Stimulated activated CD8-positive, alpha-beta memory T cell treated with anti-CD3 and anti-CD28 coated beads, Interleukin-12 subunit alpha, Interleukin-12 subunit beta, amount 100 ng/mL, for 24 hours (primary cell): ENCODE data around the gene TAC3.
"Not testable (repeated sequence)": the region's sequence is repeated elsewhere in the genome, so short reads cannot be mapped to it uniquely, and the experiment has no call there.

ENCODE experiments used
- DNase-seq: peaks from one replicate; pipeline ENCODE4 v3.0.0-alpha.2; 2020; ENCODE audit errors: extremely low read depth

TAC3 gene

GRCh38 chr12:57016348-57016747, at the start of gene TAC3:
TSS of gene TAC3 (minus strand) at chr12:57016529. CDS start at chr12:57015797, 732 bp downstream.
- no peak for DNase-seq

DNA sequence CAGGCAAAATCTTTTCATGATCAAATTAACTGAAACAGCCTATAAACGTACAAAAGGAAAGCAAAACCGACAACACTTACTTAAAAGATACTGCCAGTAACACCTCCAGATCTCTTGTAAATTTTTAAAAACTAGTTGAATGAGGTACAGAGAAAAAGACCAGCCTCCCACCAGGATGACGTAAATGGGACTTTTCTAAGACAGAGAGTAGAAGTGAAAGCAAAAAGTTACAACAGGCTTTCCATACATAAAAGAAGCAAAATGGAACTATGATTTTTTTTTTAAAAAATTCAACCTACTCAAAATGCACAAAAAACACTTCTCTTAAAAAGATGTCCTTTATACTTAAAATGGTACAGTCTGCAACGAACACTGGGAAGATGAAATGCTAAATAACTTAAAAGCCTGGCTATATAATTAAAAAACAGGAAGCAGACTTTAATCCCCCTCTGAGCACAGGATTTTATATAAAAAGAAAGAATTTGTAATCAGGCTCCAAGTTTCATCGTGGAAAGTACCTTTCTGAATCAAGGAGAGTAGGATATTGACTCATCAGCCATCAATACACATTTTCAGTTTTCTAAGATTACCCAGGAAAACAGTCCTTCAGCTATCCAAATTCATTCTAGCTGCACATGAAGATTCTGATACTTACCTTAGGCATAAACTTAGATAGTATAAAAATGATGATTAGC, 47.8 kb upstream of the TAC3 start:
- DNase-seq: no peak

- DNase-seq: no peak
Measured at GRCh38 chr12:57058454-57058853, 42.1 kb upstream of the TAC3 start.

DNA sequence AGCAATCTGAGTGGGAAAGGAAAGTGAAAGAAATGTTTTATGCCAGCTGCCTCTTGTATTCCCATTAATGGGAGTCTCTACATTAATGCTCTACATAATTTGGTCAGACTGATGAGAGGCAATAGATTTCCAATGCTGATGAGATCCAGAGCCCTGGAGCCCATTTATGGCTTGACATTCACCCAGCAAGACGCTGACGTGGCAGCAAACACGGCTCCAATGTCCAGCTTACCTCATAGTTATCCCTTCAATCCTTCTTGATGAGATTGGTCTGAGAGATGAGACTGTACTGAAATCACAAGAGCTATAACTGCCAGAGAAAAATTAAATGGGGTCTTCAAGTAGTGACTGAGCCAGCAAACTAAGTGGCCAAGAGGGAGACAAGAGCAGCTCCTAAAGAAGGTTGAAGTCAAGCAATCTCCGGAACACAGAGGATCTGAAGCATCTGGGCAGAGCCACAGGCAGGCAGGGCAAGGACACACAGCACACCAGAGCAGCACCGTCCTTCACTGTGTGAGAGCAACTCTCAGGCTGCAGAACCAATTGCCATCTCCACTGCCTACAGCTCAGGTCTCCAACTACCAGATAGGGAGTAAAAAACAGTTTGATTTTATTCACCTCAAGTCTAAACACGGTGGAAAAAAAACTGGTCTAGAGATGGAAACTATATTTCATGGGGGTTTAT, 40.9 kb upstream of the TAC3 start:
- no peak for DNase-seq

DNA sequence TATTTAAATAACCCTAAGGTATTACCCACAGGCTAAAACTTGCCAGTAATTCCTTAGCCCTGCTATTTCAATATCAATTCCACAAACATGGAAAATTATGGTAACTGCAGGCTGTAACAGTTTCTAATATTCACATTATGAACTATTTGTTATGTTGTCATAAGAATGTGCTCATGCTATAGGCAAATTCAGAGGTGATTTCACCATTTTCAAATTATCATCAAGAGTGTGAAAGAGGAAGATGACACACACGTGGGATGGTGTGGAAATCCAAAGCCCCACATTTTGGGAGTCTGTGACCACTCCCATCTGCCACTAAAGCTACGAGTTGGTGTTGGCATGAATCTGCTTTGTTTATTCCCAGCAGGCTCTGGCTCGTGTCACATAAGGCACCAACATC, 39.5 kb upstream of the TAC3 start:
- no peak for DNase-seq

DNA sequence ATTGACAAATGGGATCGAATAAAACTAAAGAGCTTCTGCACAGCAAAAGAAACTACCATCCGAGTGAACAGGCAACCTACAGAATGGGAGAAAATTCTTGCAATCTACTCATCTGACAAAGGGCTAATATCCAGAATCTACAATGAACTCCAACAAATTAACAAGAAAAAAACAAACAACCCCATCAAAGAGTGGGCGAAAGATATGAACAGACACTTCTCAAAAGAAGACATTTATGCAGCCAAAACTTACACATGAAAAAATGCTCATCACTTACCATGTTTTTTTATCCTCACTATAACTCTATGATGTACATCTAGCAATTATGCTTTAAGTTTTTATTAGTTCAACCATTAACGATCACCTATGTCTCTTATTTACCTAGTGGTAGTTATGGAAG, 37.6 kb upstream of the TAC3 start:
- DNase-seq: not testable (repeated sequence)

GRCh38 chr12:57053146-57053545, 36.8 kb upstream of the TAC3 start:
- not testable (repeated sequence) for DNase-seq

GRCh38 chr12:57051011-57051410, 34.7 kb upstream of the TAC3 start:
- DNase-seq: no peak

- no peak for DNase-seq
Measured at GRCh38 chr12:57049890-57050289, 33.6 kb upstream of the TAC3 start, which contains the start of gene MYO1A. TSS of gene MYO1A (minus strand) at chr12:57050129. CDS start at chr12:57048323, 1,806 bp downstream.

DNA sequence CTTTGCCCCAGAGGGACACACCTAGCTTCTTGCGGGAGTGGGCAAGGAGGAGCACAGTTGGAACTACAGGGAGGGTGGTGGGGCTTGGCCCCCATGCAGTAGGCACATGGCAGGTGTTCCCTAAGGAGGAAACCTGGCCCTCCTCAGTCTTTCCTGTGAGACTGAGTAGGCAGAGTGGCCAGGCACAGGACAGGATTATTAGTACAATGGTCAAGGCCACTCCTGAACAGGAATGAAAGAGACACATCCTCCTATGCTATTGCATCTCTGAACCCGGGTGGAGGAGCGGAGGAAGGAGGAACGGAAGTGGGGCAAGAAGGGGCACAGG, 32.8 kb upstream of the TAC3 start:
- no peak for DNase-seq

- no peak for DNase-seq
Measured at GRCh38 chr12:57048423-57049118, 32.2 kb upstream of the TAC3 start.

DNA sequence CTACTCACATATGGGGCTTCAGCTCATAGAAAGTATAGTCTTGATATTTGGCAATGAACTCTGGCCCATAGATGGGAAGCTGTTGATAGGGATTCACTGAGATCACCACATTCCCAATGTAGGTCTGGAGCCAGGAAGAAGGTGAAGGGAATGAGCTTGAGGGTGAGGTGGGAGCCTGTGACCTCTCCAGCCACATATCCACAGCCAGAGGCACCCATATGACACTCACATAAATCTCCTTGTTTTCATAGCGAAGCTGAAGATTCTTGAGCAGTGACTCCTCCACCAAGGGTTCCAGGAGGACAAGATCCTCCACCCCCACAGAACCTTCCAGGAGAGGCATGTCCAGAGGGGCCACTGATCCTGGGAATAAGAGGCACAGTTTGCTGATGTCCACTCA, 31.7 kb upstream of the TAC3 start:
- no peak for DNase-seq

DNA sequence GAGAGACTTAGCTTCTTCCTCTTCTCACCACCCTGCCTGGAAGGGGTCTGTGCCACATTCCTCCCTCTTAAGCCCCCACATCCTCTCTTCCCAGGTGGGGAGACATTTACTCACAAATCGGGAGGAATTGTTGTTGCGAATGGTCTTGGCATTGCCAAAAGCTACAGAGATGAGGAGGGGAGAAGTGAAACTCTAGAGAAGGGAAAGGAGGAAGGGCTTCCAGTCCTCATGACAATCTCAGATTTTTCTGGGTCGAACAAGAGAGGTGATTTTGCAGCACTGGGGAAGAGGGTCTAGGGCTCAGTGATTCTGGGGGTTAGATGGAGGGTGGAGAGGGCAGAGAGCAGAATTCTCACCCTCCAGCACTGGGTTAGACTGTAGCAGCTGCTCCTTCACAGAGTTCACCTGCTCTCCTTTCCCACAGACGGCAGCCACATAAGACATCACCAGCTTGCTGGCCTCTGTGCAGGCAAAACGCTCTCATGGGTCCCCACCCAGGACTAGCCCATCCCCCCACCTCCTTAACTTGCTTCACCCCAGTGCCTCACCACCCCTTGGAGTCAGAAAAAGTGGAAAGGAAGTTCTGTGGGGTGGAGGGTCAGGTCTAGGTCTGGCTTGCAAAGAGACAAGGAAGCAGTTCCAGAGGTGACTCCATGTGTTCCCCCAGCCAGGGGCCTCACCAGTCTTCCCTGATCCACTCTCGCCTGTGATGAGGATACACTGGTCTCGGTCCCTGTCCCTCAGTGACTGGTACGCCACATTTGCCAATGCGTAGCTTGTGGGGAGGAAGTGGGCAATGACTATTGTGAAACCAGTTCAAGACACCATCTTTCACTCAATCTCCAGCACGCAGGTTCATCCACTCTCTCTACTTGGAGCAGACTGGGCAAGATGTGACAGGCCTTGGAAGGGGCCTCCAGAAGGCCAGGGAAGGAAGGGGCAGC, 30.9 kb upstream of the TAC3 start:
- no peak for DNase-seq

DNA sequence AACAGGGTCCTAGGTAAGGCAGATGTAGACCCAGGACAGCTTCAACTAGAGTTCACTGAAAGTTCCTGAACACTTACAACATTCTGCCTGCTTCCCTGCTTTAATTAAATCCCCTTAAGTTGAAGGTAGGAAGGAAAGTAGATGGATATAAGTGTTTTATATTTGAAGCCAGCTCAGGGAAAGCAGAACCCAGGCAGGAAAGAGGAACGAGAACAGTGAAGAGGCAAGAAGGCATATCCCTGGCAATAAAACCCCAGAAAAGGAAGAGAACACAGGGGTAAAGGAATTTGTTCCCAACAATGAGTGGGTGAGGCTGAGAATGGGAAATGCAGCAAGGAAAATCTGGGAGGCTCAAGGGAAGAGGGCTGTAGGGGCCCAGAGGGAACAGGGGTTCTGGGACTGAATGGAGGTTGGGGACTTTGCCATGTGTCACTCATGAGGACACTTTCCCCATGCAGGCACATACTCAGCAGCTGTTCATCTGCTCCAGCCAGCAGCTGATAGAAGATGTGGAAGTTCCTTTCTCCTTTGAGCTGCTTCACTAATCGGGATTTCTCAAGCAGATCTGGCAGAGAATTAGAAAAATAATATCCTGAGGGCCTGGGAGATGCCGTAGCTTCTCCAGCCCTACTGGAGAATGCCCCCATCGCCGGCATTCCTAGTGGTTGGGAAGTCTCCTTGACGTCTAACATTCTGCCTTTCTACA, 29.9 kb upstream of the TAC3 start:
- no peak for DNase-seq

- DNase-seq: no peak
Measured at GRCh38 chr12:57044889-57045288, 28.6 kb upstream of the TAC3 start.

DNA sequence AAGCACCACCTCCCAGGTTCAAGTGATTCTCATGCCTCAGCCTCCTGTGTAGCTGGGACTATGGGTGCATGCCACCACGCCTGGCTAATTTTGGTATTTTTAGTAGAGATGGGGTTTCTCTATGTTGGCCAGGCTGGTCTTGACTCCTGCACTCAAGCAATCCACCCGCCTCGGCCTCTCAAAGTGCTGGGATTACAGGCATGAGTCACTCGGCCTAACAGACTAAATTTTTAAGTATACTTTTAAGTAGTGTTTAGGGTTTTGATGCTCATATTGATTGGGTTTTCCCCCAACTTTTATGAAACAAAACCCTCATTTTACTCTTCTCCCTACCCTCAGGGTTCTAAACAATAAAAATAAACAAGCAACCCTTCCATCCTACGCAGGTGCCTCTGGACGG, 28.1 kb upstream of the TAC3 start:
- DNase-seq: no peak

DNA sequence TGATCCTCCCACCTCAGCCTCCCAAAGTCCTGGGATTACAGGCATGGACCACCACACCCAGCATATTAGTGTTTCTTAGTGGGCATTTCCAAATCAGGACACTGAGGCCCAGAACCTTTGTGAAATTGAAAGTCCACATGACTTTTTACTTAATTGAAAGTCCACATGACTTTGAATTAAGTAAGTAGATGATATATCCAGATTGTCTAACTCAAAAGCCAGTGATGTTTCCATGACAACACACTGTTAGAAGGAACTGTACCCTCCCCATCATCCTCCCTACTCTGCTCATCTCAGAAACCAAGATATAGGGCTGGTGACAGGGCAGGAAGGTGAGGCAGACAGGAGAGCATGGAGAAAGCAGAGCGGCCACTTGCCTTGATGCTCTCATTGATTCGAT, 26.4 kb upstream of the TAC3 start:
- no peak for DNase-seq

DNA sequence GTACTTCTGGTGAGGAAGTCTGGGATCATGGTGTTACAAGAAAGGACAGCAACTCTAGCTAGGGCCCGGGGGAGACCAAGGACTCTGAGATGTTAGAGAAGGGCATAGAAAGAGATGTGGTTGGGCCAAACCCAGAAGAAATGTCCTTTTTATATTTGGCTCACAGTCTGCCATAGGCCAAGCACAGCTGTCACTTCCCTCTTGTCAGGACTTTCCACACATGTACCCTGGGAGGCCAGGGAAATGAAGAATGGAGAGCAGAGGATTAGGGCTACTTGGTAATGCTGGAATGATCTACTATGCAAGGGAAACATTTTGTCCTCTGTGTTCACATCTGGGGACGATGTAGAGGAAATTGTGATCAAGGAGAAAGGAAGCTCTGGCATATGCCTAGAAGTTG, 24.4 kb upstream of the TAC3 start:
- DNase-seq: no peak

GRCh38 chr12:57040211-57040610, 23.9 kb upstream of the TAC3 start:
- DNase-seq: no peak

DNA sequence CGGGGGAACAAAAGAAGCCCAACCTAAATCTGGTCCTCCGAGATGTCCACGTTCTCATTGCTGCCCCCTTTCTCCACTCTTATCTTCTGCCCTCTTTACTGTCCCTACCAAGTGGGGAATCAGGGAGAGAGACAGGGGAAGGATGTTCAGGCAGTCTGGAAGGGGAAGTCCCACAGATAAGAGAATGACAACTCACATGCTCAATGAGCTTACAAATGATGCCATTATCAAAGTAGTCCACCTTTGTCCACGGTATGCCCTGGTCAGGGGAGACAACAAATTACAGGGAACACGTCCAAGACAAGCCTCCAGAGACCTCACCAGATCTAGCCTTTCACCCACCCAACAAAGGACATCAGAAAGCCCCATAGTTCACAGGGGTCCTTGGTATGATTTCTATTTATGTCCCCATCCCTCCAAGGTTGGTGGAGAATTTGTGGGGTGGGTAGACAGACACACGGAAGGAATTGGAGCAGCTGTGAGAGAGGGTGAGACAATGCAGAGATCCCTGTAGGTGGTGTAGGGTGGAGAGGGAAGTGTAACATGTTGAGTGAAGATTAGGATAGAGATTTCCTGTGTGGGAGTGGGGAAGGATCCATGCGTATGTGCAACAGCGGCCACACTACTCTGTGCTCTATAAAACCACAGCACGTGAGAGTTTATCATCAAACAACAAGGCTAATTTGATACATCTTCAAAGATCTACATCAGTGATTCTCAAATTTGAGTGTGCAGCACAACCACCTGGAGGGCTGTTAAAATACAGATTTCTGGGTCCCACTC, 22.9 kb upstream of the TAC3 start:
- DNase-seq: no peak

DNA sequence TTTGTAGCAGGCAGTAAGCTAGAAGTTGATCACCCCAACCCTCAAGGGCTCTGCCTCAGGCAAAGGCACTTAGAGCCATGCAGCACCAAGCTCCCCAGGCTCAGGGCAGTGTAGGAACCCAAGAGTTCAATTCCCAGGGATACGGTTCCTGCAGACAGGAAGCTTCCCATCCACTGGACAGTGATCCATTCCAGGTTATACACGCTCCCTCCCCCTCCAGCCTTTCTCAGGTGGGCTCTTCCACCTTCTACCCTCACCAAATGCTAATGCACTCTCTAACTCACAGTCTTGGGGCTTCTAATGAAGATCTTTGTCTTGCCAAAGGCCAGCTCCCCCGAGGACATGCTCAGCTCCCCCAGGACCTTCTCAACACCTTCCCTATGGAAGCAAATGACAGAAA, 20.9 kb upstream of the TAC3 start:
- no peak for DNase-seq
